HepG2 (cell line): Measurements from ENCODE around the gene SH2D7. TPM values are rescaled to one million over a fixed set of nuclear protein-coding genes. Genes with fewer than 3 reads are reported as not detected.

ENCODE experiments used
- ATRX ChIP-seq: sonication (generic); formaldehyde crosslinking; IDR thresholded peaks from 2 replicates; pipeline ENCODE4 v1.4.0; 2020; ENCODE audit warnings: missing genetic modification reagents, borderline replicate concordance
- CSRNP2 ChIP-seq: sonication (generic); formaldehyde crosslinking; conservative IDR thresholded peaks from 2 replicates; pipeline ENCODE4 v1.8.0; 2022; ENCODE audit warnings: low read depth, missing genetic modification reagents
- FOXJ3 ChIP-seq: sonication (generic); formaldehyde crosslinking; IDR thresholded peaks from 2 replicates; pipeline ENCODE4 v1.4.0; 2020; ENCODE audit warnings: missing genetic modification reagents, mild to moderate bottlenecking, borderline replicate concordance
- FOXK2 ChIP-seq: fragments of 450-650 bp; IDR thresholded peaks from 2 replicates; pipeline ENCODE4 v1.6.1; 2016
- GPN1 ChIP-seq: sonication (generic); formaldehyde crosslinking; IDR thresholded peaks from 2 replicates; pipeline ENCODE4 v1.5.1; 2020; ENCODE audit warnings: missing genetic modification reagents, borderline replicate concordance
- MAZ ChIP-seq, 2 experiments: sonication (generic) in 1 of 2; formaldehyde crosslinking in 1 of 2; IDR thresholded peaks; 2 replicates each; pipeline versions ENCODE4 v1.5.0 to v1.6.1; 2012 to 2020; ENCODE audit warnings: low read depth in 2 of 2, mild to moderate bottlenecking in 2 of 2, borderline replicate concordance in 1 of 2, improper control_type of control experiment in 1 of 2, low read length in 1 of 2, missing genetic modification reagents in 1 of 2, moderate library complexity in 1 of 2
- MXD1 ChIP-seq: sonication (generic); formaldehyde crosslinking; IDR thresholded peaks from 2 replicates; pipeline ENCODE4 v1.4.0; 2020; ENCODE audit warnings: mild to moderate bottlenecking, missing genetic modification reagents
- PAWR ChIP-seq: sonication (generic); formaldehyde crosslinking; IDR thresholded peaks from 2 replicates; pipeline ENCODE4 v1.4.0; 2020; ENCODE audit warnings: missing genetic modification reagents, mild to moderate bottlenecking, borderline replicate concordance
- SMAD3 ChIP-seq: sonication (generic); formaldehyde crosslinking; IDR thresholded peaks from 2 replicates; pipeline ENCODE4 v1.4.0; 2020; ENCODE audit warnings: missing genetic modification reagents
- TEAD3 ChIP-seq: optimal IDR thresholded peaks from 2 replicates; pipeline ENCODE3; 2016; ENCODE audit warnings: borderline replicate concordance
- ZBTB7B ChIP-seq: sonication (generic); formaldehyde crosslinking; IDR thresholded peaks from 2 replicates; pipeline ENCODE4 v1.4.0; 2020; ENCODE audit warnings: missing genetic modification reagents
- ZC3H4 ChIP-seq: sonication (generic); formaldehyde crosslinking; IDR thresholded peaks from 2 replicates; pipeline ENCODE4 v1.4.0; 2020; ENCODE audit warnings: missing genetic modification reagents, borderline replicate concordance
- ZFAT ChIP-seq: sonication (generic); formaldehyde crosslinking; conservative IDR thresholded peaks from 2 replicates; pipeline ENCODE4 v1.8.1; 2023; ENCODE audit warnings: missing genetic modification reagents, inconsistent platforms
- ZFP36L1 ChIP-seq: sonication (generic); formaldehyde crosslinking; IDR thresholded peaks from 2 replicates; pipeline ENCODE4 v1.8.0; 2022; ENCODE audit warnings: mild to moderate bottlenecking, missing genetic modification reagents, moderate library complexity
- ZNF274 ChIP-seq: sonication (generic); formaldehyde crosslinking; IDR thresholded peaks from 2 replicates; pipeline ENCODE4 v1.5.1; 2020; ENCODE audit warnings: mild to moderate bottlenecking, missing genetic modification reagents
- ZNF33B ChIP-seq: sonication (generic); formaldehyde crosslinking; IDR thresholded peaks from 2 replicates; pipeline ENCODE4 v1.5.1; 2020; ENCODE audit warnings: mild to moderate bottlenecking, missing genetic modification reagents
- ZNF414 ChIP-seq: sonication (generic); formaldehyde crosslinking; IDR thresholded peaks from 2 replicates; pipeline ENCODE4 v1.5.0; 2020; ENCODE audit warnings: missing genetic modification reagents
- ZNF569 ChIP-seq: sonication (generic); formaldehyde crosslinking; IDR thresholded peaks from 2 replicates; pipeline ENCODE4 v1.5.0; 2020; ENCODE audit warnings: mild to moderate bottlenecking, missing genetic modification reagents, moderate library complexity, borderline replicate concordance
- ZNF609 ChIP-seq: sonication (generic); formaldehyde crosslinking; IDR thresholded peaks from 2 replicates; pipeline ENCODE4 v1.4.0; 2020; ENCODE audit warnings: mild to moderate bottlenecking, missing genetic modification reagents, borderline replicate concordance
- ZNF652 ChIP-seq: IDR thresholded peaks from 2 replicates; pipeline ENCODE4 v1.6.1; 2016; ENCODE audit warnings: low read depth, borderline replicate concordance
- ZNF724P ChIP-seq: sonication (generic); formaldehyde crosslinking; IDR thresholded peaks from 2 replicates; pipeline ENCODE4 v1.8.0; 2022; ENCODE audit warnings: missing genetic modification reagents, borderline replicate concordance
- ZNF782 ChIP-seq: sonication (generic); formaldehyde crosslinking; IDR thresholded peaks from 2 replicates; pipeline ENCODE4 v1.4.0; 2020; ENCODE audit warnings: missing genetic modification reagents, mild to moderate bottlenecking, borderline replicate concordance
- polyA plus RNA-seq, 8 experiments: library from polyadenylated mRNA; depleted of rRNA in 3 of 8; stranded (reverse) in 7 of 8; unstranded in 1 of 8; fragments of >200 nt; fragmentation: Illumina TruSeq in 4 of 8; extraction: Trizol in 4 of 8; gene quantifications; 2 replicates each; pipeline versions ENCODE4 v1.2.1 to v1.2.3, GENCODE V29; 2011 to 2016; ENCODE audit warnings: low read depth in 4 of 8, missing spikeins in 1 of 8, mixed read lengths in 1 of 8; ENCODE audit not compliant: insufficient read depth in 1 of 8
- total RNA-seq, 5 experiments: library from RNA; depleted of rRNA; stranded (reverse); fragments of >200 nt; fragmentation: Illumina TruSeq; extraction: Trizol; gene quantifications; 2 replicates each; pipeline ENCODE4 v1.2.3, GENCODE V29; 2016; ENCODE audit warnings: low read depth in 1 of 5

Gene SH2D7
- total and polyA plus RNA-seq, 2 of the 13 experiments (the other 11 are each of a cell fraction or from before 2014, with no cell fraction given): not detected

GRCh38 chr15:78108300-78109084, 16.1 kb downstream of the SH2D7 start (continued):
- TF ChIP-seq ZNF609 (CRISPR knock-in tag) (no peak), ZNF569 (CRISPR knock-in tag) (no peak), PAWR (CRISPR knock-in tag) (no peak), SMAD3 (CRISPR knock-in tag) (no peak), ZC3H4 (CRISPR knock-in tag) (no peak), ZNF652 (CRISPR knock-in tag) (no peak), ZNF274 (CRISPR knock-in tag) (no peak), CSRNP2 (no peak), GPN1 (CRISPR knock-in tag) (no peak), ZFAT (CRISPR knock-in tag) (no peak), MAZ (IDR thresholded peaks at IDR 0.05; ENCODE audit: borderline replicate concordance, low read depth, low read length) (0 out of 2 replicates have a peak, but pooled peaks have one; percentile 24), MAZ (CRISPR knock-in tag; IDR thresholded peaks at IDR 0.05; ENCODE audit: low read depth) (peak; percentile 52; the same call in 1 of the 2 replicates), MXD1 (CRISPR knock-in tag) (no peak), TEAD3 (CRISPR knock-in tag) (peak; percentile 38), ZNF782 (no peak), ZNF33B (CRISPR knock-in tag) (no peak), ATRX (CRISPR knock-in tag) (no peak), ZBTB7B (CRISPR knock-in tag) (peak; percentile 23; the same call in 1 of the 2 replicates), ZNF414 (no peak), ZFP36L1 (CRISPR knock-in tag) (no peak), FOXK2 (no peak), FOXJ3 (CRISPR knock-in tag) (no peak), ZNF724P (CRISPR knock-in tag) (no peak)
